ENCODE results near the gene MYEF2.

GRCh38 chr15:48086133-48086532 is 92.0 kb downstream of the MYEF2 start:
- TF ChIP-seq TAF1 (IDR thresholded peaks at IDR 0.05; ENCODE audit: borderline replicate concordance, low read depth, low read length): no peak
- TF ChIP-seq POLR2AphosphoS5 (IDR thresholded peaks at IDR 0.05; ENCODE audit: low read depth, low read length): no peak
- no peak for TF ChIP-seq POLR2A (IDR thresholded peaks at IDR 0.05; ENCODE audit: low read depth, low read length)
